Dedifferentiated amniotic fluid mesenchymal stem cell (primary cell): ENCODE data around the gene VEZF1.

Experiments
- DNase-seq: peaks from one replicate; pipeline ENCODE4 v3.0.0-alpha.2; 2016; ENCODE audit errors: extremely low spot score

VEZF1 gene

GRCh38 chr17:57987581-57988300, at the start of gene VEZF1:
Gene VEZF1 (minus strand): TSS chr17:57988254. CDS start chr17:57988111, 143 bp downstream.
- DNase-seq, result peak; percentile 45

- no peak for DNase-seq
Measured at GRCh38 chr17:58032691-58033415, 44.8 kb upstream of the VEZF1 start.

GRCh38 chr17:58028578-58028977, 40.5 kb upstream of the VEZF1 start:
- no peak for DNase-seq

GRCh38 chr17:58020401-58020800, 32.3 kb upstream of the VEZF1 start:
- no peak for DNase-seq

GRCh38 chr17:58019521-58019920, 31.5 kb upstream of the VEZF1 start:
- DNase-seq, result no peak

- no peak for DNase-seq
Measured at GRCh38 chr17:58019039-58019438, 31.0 kb upstream of the VEZF1 start.

GRCh38 chr17:58010067-58010799, 22.2 kb upstream of the VEZF1 start:
- DNase-seq, result no peak

GRCh38 chr17:58007781-58008706, 20.0 kb upstream of the VEZF1 start:
- DNase-seq, result no peak

- DNase-seq, result peak; percentile 98
Measured at GRCh38 chr17:58006924-58007780, 19.1 kb upstream of the VEZF1 start, which contains the start of gene SRSF1. Gene SRSF1 (minus strand): TSS chr17:58007246. CDS start chr17:58007137, 109 bp downstream.

GRCh38 chr17:58006560-58006923, 18.5 kb upstream of the VEZF1 start:
- DNase-seq, result peak; percentile 59

GRCh38 chr17:58005728-58006559, 17.9 kb upstream of the VEZF1 start:
- DNase-seq, result no peak

GRCh38 chr17:58005031-58005727, 17.1 kb upstream of the VEZF1 start:
- DNase-seq, result no peak

- DNase-seq, result no peak
Measured at GRCh38 chr17:58004060-58004459, 16.0 kb upstream of the VEZF1 start.

- no peak for DNase-seq
Measured at GRCh38 chr17:58002973-58003372, 14.9 kb upstream of the VEZF1 start.

- no peak for DNase-seq
Measured at GRCh38 chr17:58002154-58002948, 14.3 kb upstream of the VEZF1 start.

GRCh38 chr17:58001461-58002124, 13.5 kb upstream of the VEZF1 start:
- no peak for DNase-seq

GRCh38 chr17:57999496-58000017, 11.5 kb upstream of the VEZF1 start:
- DNase-seq, result peak; percentile 90
